Epithelial cell of prostate (primary cell): ENCODE data around the gene TMOD3.

ENCODE experiments used
- DNase-seq: peaks from one replicate; pipeline ENCODE4 v3.0.0-alpha.2; 2011; ENCODE audit warnings: low read depth, low spot score
- H3K27ac ChIP-seq: fragments of 450-650 bp; 2 replicates; pipeline ENCODE4 v1.5.1; 2017; ENCODE audit warnings: mild to moderate bottlenecking

The TMOD3 gene

DNA sequence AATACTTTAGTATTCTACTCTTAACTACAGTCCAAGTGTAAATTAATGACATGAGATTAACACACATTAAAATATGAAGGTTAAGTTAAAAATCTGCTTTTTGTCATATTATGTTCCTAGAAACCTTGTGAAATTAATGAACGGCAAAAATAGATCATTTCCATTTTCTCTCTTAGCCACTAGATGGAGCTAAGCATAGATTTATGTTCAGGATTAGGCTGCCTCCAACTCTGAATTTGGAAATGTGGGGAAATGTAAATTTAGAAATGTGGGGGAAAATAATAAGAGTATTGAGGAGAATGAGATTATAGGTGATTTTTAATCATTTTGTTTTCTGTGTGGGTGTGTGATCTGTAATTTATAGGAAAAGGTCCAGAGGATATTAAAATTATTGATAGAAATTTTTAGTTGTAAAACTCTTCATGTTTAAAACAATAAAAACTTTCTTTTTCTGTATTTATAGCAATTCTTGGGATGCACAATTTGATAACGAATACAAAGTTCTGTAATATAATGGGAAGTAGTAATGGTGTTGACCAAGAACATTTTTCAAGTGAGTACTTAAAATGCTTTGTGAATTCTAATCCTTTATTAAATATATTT lies 59.2 kb downstream of the TMOD3 start:
- no peak for DNase-seq
- H3K27ac ChIP-seq: peak overlapping the region; percentile 23

DNA sequence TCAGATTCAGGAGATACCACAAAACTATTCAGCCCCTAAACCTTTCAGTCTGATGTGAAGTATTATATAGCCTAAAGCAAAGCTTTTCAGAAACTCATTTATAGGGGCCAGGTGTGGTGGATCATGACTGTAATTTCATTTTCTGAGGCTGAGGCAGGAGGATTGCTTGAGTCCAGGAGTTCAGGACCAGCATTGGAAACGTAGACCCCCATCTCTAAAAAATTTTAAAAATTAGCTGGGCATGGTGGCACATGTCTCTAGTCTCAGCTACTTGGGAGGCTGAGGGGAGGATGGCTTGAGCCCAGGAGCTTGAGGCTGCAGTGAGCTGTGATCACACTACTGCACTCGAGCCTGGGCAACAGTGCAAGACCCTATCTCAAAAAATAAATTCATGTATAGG lies 60.0 kb downstream of the TMOD3 start:
- DNase-seq: no peak
- H3K27ac ChIP-seq: no peak overlapping the region

DNA sequence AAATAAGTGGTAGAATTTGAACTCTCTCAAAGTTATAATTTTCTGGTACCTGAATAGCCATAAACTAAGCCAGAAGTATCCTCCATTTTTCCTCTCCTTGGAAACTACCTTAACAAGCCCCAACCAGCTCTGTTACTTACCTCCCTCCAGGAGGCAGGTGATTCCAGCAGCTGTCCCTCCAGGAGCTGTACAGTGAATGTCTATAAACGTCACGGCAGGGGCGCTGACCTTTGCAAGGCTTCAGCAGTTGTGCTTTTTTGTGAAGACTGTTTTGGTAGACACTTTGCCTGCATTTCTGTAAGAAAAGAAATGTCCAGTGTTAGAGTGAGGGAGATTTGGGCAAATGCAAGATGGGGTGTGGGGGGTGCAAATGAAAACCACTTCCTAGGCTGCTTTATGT lies 75.0 kb downstream of the TMOD3 start:
- DNase-seq: no peak
- no peak overlapping the region for H3K27ac ChIP-seq

DNA sequence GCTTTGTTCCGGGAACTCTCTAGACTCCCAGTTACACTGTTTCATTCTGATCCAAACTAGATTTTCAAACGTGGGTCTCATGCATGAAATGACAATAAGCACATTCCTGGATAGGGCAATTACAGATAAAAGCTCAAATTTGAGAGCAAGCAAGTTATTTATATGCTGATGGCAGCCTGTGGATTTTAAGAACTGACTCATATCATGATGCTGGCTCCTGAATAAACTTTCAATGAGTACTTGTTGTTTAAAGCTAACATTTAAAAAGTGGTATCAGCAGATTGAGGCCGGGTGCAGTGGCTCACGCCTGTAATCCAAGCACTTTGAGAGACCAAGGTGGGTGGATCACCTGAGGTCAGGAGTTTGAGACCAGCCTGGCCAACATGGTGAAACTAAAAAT lies 75.5 kb downstream of the TMOD3 start:
- no peak overlapping the region for H3K27ac ChIP-seq
- DNase-seq: no peak

DNA sequence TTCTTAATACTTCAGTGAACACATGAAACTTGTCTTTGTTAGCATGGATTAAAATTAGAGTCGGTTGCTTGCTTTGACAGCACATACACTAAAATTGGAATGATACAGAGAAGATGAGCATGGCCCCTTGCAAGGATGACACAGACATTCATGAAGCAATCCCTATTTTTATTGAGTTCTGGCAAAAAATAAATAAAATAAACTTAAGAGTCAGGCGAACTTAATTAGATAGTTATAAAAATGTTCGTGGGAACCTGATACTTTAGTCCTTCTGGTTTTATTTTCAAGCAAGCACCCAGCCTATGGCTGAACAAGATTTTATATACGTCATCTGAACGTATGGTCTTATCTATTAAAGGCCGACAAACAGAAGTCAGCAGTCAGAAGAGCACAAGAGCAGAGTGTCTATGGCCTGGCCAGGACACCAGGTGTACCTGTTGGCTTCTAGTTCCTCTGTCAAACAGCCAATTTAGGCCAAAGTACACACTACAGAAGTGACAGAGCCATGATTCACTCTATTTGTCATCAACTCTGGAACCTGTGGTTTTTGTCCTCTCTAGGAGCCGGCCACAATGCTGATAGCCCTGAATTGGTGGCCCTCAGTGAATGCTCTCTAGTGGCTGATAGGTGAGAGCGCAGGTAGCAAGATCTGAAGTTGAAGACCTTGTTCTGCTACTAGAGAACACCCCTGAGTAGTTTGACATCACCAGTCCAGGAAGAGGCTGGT lies 77.8 kb downstream of the TMOD3 start:
- H3K27ac ChIP-seq: peak overlapping the region; percentile 34
- peak; percentile 51 for DNase-seq

DNA sequence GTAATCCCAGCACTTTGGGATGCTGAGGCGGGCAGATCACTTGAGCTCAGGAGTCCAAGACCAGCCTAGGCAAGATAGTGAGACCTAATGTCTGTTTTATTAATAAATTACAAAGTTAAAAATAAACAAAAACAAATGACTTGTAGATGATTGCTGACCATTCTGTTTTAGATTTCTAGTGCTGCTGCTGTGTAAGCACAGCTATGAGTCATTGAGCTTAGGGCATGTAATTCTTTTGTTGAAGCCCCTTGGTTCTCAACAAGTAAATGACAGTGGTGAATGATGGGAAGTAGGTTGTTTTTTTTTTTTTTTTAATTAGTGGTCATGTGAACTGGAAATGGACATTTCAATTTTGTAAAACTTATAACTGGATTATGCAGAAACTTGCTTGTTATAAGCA lies 78.9 kb downstream of the TMOD3 start:
- DNase-seq: no peak
- H3K27ac ChIP-seq: peak overlapping the region; percentile 34

DNA sequence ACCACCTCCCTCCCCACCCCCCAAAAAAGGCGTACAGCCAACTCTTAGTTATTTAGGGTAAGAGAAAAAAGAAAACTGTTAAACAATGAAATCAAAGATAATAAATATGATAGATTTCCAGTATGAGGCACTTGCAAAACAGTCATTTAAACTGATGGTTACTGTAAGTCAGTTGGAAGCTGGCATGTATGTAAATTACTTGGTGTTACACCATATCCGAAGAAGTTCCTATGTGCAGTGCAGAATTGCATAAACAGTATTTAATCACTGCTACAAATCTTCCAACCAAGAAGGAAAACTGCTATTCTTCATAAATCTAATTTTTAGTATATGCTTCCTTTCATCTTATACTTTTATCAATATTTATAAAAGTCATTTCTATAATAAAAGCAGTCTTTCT lies 80.1 kb downstream of the TMOD3 start:
- DNase-seq: no peak
- no peak overlapping the region for H3K27ac ChIP-seq

DNA sequence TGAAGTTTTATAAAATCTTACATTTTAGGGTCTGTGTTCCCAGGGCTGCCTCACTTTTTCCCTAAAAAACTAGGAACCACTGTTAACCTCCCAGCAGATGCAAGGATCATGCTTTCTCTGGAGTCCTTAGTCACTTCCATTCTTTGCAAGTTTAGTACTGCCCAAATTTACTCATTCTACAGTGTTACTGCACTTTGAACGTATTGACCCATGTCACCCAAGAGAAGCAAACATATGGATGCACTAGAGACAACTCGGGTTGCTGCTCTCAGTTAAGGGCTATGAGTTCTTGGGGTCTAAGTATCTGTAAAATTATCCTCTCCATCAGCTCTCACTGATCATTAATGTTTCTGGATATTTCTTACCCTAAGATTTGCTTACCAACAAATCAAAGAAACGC lies 83.1 kb downstream of the TMOD3 start:
- no peak for DNase-seq
- no peak overlapping the region for H3K27ac ChIP-seq

DNA sequence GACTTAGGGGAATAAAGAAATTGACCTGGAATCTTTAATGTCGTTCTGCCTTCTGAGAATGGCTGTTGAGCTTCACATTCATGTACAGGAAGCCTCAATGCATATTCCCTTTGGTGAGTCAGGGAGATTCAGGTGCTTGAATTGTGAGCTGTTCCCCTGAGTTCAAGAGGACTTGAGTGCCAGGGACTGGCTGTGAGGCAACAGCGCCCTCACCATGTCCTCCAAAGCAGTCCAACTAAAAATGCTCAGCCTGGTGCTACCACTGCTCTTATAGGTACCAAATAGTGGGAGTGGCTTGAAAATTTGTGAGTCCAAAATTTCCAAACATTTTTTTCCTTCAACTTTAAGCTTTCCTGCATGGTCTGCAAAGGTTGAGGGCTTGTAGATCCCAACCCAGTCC lies 88.0 kb downstream of the TMOD3 start:
- peak; percentile 24 for DNase-seq
- no peak overlapping the region for H3K27ac ChIP-seq

DNA sequence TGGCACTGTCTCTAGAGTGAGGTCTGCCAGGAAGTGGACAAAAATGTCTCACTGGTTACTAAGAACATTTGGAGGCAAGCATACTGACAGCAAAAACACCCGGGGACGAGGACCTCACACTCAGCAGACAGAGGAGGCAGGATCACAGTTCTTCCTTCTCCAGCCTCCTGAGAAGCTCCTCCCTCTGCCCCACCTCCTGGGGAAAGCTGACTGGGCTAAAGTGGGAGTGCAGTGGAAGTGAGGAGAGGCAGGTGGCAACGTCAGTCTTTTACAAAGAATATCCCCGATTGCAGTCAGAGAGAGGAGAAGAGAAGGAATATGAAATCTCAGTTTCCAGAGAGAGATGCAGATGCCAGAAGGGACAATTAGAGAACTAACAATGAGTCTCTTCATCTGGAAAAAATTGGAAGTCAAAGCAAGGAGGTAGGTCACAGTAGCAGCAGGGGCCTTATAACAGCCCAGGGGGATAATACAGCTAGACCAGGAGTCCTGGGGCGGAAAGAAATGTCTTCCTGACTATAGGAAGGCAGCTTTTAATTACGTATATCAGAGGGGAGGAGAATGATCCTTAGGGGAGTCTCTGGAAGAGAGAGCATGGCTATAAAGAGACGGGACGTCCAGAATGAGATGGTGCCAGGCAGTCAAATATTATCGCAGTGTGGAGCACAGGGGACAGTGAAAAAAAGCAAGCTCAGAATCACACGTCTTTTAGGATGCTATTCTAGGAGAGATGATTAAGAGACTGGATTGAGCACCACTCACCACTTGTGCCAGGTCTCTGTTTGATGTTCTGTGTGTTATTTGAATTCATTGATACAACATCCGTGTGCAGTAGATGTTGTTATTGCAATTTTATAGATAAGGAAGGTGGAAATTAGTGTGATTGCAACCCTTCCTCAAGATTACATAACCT lies 95.0 kb downstream of the TMOD3 start:
- no peak overlapping the region for H3K27ac ChIP-seq
- DNase-seq: no peak

DNA sequence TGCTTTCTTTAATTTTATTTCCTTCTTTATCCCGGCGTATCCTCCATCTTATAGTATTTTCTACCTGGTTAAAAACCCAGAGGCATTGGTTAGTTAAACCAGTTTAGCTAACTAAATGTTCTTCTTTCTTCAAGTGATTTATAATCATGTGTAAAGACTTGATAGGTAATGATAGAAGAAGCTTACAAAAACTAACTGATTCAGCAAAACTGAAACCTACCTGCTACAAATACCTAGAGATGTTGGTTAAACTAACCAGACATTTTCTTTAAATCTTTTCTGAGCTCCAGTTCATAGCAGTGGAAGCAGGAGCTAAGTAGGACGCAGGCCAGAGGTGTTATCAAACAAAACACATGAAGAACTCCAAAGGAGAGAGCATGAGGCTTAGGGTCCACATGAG lies 97.4 kb downstream of the TMOD3 start:
- DNase-seq: no peak
- H3K27ac ChIP-seq: no peak overlapping the region

DNA sequence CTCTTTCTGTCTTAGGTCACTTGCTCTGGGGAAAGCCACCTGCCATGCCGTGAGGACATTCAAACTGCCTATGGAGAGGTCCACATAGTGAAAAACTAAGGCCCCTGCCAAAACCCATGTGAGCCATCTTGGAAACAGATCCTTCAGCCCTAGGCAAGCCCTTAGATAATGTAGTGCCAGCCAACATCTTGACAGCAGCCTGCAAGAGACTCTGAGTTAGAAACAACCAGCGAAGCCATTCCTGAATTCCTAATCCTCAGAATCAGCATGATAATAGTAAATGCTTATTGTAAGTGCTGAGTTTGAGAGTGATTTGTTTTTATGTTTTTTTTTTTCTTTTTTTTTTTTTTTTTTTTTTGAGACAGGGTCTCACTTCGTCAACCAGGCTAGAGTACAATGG lies 101.6 kb downstream of the TMOD3 start:
- H3K27ac ChIP-seq: peak overlapping the region; percentile 34
- no peak for DNase-seq

DNA sequence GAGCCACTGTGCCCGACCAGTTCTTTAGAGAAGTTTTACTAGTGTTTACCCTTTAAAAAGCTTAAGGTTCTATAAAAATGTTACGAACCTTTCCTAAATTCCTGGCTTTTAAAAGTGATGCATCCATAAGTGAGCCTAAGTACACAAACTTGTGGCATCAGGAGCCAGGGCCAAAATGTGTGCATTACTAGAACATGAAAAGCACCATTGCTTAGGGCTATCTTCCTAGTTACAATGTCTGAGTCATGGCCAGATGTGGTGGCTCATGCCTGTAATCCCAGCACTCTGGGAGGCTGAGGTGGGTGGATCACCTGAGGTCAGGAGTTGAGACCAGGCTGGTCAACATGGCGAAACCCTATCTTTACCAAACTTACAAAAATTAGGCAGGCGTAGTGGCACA lies 102.2 kb downstream of the TMOD3 start:
- DNase-seq: peak; percentile 41
- peak overlapping the region; percentile 34 for H3K27ac ChIP-seq

DNA sequence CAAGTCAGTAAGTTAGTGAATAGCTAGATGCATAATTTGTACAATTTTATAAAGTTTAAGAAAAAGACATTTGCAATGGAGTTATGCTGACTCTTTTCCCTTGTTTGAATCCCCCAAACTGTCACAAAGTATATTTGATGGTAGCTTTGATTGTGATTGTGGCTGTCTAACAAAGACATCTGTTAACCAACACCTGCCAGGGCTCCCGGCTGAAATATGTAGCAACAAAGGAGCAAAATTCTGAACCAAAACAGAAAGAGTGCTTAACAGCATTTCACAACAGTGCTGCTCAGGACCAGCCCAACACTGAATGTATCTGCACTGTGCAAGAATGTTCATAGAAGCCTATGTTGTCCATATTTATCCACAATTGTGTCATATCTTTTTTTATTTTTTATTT lies 102.7 kb downstream of the TMOD3 start:
- H3K27ac ChIP-seq: peak overlapping the region; percentile 34
- no peak for DNase-seq

DNA sequence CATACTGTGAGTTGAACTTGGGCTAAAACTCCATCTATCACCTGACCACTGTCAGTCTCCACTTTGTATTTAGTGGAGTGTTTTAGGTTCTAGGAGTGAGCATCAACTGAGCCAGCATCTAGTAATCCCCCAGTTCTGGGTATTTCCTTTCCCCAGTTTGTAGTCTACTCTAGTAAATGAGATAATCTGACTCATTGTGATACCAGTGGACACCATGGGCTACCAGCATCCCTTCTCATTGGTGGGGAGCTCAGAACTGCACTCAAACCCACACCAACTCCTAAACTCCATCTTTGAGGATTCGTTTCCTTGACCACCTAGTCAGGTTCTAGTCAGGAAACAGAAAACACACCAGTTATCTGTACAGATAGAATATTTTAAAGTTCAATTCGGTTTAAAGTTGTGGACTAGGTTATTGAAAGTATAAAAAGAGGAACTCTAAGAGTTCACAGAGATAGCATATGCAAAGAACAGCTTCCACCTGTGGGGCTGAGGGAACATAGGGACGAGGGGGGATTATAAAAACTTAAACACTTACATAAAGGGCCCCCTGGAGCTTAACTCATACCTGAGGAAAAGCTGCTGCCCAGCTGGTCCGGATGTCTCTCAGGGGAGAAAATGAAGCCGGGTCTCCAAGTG lies 106.1 kb downstream of the TMOD3 start:
- peak overlapping the region; percentile 7 for H3K27ac ChIP-seq
- DNase-seq: no peak

DNA sequence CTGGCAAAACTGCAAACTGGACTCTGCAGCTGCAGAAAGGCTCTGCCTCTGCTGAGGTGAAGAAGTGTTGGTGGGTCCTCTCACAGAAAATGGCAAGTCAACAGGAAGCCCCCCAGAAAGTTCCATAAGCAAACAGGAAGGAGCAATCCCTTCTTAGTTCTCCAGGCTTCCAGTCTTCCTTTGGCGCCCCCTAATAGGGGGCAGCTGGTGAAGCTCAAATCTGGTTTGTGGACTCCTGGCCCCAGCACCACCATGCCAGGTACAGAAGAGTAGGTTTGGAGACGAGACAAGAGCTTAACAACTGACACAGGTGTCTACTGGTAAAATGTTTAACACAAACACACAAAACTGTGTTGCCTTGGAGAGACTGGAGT lies 106.6 kb downstream of the TMOD3 start:
- DNase-seq: no peak

DNA sequence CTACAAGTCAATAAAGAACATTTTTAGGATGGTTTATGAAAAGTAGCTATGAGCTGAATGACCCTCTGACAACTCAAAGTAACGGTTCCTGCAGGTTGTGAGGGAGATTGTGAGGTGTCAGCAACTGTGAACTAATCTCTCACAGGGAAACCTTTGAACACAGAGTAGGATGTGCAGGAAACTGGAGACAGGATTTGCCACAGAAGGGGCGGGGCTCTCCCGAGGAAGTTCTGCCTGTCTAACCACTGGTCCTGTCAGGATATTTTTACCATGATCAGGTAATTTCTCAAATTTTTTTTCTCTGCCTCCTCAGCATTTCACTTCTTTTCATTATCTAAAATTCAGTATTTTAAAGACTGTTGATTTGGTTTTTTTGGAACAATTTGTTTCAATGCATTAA lies 108.8 kb downstream of the TMOD3 start:
- no peak for DNase-seq
- peak overlapping the region; percentile 11 for H3K27ac ChIP-seq

More for the DNA sequence above, 106.6 kb downstream of the TMOD3 start:
- peak overlapping the region; percentile 7 for H3K27ac ChIP-seq

DNA sequence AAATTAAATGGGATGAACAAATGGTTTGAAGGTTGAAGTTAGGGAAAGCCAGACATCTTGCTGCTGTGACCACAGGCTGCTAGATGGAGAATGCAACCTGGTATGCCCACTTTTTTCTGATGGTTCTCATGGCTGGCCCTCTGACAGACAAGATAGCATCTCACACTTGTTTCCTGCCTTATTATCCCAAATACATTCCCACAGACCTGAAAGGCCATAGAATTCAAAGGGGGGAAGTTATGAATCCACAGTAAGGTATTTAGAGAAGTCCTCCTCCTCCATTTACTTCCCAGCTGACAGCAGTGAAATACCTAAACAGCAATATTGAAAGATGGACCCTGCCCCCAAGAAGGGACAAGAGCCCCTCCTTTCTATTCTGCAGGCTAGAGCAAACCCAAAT lies 109.8 kb downstream of the TMOD3 start:
- DNase-seq: no peak
- peak overlapping the region; percentile 11 for H3K27ac ChIP-seq

DNA sequence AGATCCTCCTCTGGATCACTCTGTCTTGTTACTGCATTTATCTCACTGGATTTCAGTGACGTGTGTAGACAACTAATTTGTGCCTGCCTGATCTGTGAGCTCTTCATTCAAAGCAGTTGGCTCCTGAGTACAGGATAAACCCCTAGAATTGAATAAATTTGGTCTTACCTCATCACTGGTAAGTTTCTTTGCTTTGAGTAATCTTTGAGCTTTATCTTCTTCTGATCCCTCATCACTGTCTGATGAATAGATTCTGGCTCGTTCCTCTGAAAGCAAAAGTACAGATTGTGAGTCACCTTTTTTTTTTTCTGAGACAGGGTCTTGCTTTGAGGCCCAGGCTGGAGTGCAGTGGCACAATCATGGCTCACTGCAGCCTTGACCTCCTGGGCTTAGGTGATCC lies 117.7 kb downstream of the TMOD3 start:
- H3K27ac ChIP-seq: no peak overlapping the region
- DNase-seq: no peak

DNA sequence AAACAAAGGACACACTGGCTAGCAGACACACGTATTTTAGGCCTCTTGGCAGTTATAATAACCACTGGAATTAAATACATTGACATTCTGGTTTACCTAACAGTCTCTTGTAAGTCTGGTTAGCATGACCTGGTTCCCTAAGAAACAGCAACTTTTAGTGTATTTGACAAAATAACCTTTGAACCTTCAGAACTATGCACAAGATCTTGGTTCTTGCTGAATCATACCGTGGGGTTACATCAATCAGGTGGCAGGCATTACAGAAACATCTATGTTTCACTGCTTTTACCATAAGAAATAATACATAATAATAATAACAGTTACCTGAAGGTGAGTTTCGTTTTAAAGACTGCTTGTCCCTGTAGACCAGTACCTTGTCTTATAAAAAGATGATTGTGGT lies 123.4 kb downstream of the TMOD3 start:
- H3K27ac ChIP-seq: no peak overlapping the region
- DNase-seq: no peak

DNA sequence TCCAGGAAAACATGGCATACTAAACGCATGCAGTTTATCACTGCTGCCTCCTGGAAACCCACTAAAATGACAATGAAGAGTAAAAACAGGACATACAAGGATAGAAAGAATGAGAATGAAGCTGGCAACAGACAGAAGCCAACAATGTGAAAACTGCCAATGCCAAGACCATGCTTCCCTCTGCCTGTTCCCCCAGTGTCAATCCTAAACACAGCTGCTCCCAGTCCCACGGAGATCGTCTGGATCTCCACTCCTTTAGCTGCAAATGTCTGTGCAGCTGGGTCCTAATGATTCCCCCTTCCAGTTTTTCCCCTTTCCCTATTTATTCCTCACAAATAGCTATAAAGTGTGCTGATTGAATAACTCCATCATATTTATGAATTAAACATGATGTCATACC lies 126.1 kb downstream of the TMOD3 start:
- DNase-seq: no peak
- no peak overlapping the region for H3K27ac ChIP-seq
